Type B pancreatic cell (in vitro differentiated cells): ENCODE measurements around the gene COL11A1. TPM values are rescaled to one million over a fixed set of nuclear protein-coding genes. Genes with fewer than 3 reads are reported as not detected.
"Not testable (repeated sequence)": the region's sequence is repeated elsewhere in the genome, so short reads cannot be mapped to it uniquely, and the experiment has no call there.

Experiments used
- DNase-seq: peaks from one replicate; pipeline ENCODE4 v3.0.0; 2021; ENCODE audit warnings: mixed read lengths; ENCODE audit not compliant: unreplicated experiment; ENCODE audit errors: extremely low spot score
- H3K27ac Mint-ChIP-seq: 2 replicates; pipeline ENCODE4 v1.8.0; 2021; ENCODE audit warnings: mild to moderate bottlenecking, mixed read lengths
- H3K27me3 Mint-ChIP-seq: 2 replicates; pipeline ENCODE4 v1.8.0; 2021; ENCODE audit warnings: mixed read lengths
- H3K36me3 Mint-ChIP-seq: 2 replicates; pipeline ENCODE4 v1.8.0; 2021; ENCODE audit warnings: mixed read lengths
- H3K4me1 Mint-ChIP-seq: one replicate; pipeline ENCODE4 v1.8.0; 2021; ENCODE audit warnings: mixed read lengths; ENCODE audit not compliant: unreplicated experiment
- H3K4me3 Mint-ChIP-seq: 2 replicates; pipeline ENCODE4 v1.8.0; 2021; ENCODE audit warnings: mild to moderate bottlenecking, mixed read lengths
- H3K9me3 Mint-ChIP-seq: 2 replicates; pipeline ENCODE4 v1.8.0; 2021; ENCODE audit warnings: mixed read lengths
- CTCF ChIP-seq: fragments of 200-600 bp; sonication (generic); conservative IDR thresholded peaks from 2 replicates; pipeline ENCODE4 v1.5.0; 2021; ENCODE audit warnings: antibody characterized with exemption, mild to moderate bottlenecking
- total RNA-seq: library from RNA; stranded (reverse); gene quantifications from 2 replicates; pipeline ENCODE4 v1.2.1, GENCODE V29; 2021; ENCODE audit warnings: low replicate concordance

COL11A1 gene
- total RNA-seq, 1 donor from 2014 or later = 58.3 TPM

DNA sequence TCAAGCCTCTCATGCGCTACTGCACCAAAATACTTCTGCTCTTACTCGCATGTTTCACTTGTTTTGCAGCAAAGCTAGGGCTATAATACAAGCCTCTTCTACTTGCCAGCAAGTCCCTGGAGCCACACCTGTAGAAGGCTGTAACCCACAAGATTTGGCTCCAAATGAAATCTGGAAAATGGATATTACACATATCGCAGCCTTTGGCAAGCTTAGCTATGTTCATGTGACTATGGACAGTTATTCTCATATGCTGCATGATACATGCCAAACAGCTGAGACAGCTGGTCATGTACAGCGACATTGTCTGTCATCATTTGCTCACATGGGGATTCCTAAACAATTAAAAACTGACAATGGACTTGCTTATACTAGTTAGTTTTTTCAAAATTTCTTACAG, 270.3 kb downstream of the COL11A1 start:
- H3K9me3 Mint-ChIP-seq = peaks cover 5% of the 10 kb centered on the region
- H3K4me3 Mint-ChIP-seq = no peak overlapping the region
- H3K27me3 Mint-ChIP-seq = no peaks in the 10 kb centered on the region
- TF ChIP-seq CTCF = no peak
- peak overlapping the region; percentile 21 for H3K27ac Mint-ChIP-seq
- DNase-seq = no peak
- no peaks in the 10 kb centered on the region for H3K36me3 Mint-ChIP-seq
- no peaks in the 10 kb centered on the region for H3K4me1 Mint-ChIP-seq

- no peak for DNase-seq
- peaks cover 5% of the 10 kb centered on the region for H3K9me3 Mint-ChIP-seq
- no peak overlapping the region for H3K4me3 Mint-ChIP-seq
- H3K4me1 Mint-ChIP-seq = no peaks in the 10 kb centered on the region
- H3K27ac Mint-ChIP-seq = peak overlapping the region; percentile 21
- H3K27me3 Mint-ChIP-seq = no peaks in the 10 kb centered on the region
- TF ChIP-seq CTCF = no peak
- H3K36me3 Mint-ChIP-seq = no peaks in the 10 kb centered on the region
Measured at GRCh38 chr1:102837551-102837950, 270.8 kb downstream of the COL11A1 start.

- Mint-ChIP-seq H3K9me3 (peaks cover 5% of the 10 kb centered on the region), H3K4me3 (no peak overlapping the region), H3K27ac (peak overlapping the region; percentile 7), H3K4me1 (no peaks in the 10 kb centered on the region), H3K36me3 (no peaks in the 10 kb centered on the region), H3K27me3 (no peaks in the 10 kb centered on the region)
- no peak for DNase-seq
- no peak for TF ChIP-seq CTCF
Measured at GRCh38 chr1:102836991-102837390, 271.3 kb downstream of the COL11A1 start.

DNA sequence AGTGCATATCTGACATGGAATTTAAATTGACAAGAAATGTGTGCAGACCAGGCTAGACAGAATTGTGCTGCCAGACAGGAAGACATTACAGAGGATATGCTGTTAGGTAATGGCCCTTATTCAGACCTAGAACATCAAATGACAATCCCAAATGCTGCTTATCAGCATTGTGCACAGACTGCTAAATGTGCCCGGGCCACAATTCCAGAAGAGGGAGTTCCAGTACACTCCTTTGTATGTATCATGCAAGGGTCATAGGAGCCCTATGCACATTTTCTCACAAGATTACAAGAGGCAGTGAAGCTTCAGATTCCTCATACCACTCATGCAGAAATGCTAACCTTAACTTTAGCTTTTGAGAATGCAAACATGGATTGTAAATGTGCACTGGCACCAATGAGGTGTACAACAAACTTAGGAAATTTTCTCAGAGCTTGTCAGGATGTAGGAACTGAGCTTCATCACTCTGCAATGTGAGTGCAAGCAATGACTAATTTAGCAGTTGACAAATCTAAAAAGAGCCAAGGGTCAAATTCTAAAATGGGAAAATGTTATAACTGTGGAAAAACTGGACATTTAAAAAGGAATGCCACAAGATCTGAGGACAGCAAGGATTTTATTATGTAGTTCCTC, 273.5 kb downstream of the COL11A1 start:
- no peak for DNase-seq
- Mint-ChIP-seq H3K27ac (peak overlapping the region; percentile 79), H3K9me3 (peaks cover 5% of the 10 kb centered on the region), H3K4me3 (peak overlapping the region; percentile 18), H3K4me1 (no peaks in the 10 kb centered on the region), H3K27me3 (no peaks in the 10 kb centered on the region), H3K36me3 (no peaks in the 10 kb centered on the region)
- TF ChIP-seq CTCF = no peak

DNA sequence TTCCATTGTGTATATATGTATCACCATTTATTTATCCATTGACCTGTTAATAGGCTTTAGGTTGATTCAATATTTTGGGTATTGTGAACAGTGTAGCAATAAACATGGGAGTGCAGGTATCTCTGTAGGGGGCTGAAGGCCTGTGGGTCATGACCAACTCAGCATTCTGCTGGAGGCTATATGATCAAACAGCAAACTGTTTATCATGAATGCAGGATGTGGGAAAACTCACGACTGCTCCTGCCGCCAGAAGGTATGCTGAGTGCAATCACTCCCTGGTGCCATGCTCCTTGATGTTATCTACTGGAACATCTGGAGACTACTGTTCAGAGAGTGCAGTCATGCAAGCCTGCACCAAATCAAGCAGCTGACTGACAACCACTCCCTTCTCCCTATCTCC, 275.2 kb downstream of the COL11A1 start:
- no peak overlapping the region for H3K4me3 Mint-ChIP-seq
- TF ChIP-seq CTCF = no peak

DNA sequence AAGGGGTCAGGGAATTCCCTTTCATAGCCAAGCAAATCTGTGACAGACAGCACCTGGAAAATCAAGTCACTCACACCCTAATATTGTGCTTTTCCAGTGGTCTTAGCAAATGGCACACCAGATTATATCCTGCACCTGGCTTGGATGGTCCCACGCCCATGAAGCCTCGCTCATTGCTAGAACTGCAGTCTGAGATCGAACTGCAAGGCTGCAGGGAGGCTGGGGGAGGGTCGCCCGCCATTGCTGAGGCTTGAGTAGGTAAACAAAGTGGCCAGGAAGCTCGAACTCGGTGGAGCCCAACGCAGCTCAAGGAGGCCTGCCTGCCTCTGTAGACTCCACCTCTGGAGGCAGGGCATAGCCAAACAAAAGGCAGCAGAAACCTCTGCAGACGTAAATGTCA, 281.6 kb downstream of the COL11A1 start:
- not testable (repeated sequence) for H3K4me3 Mint-ChIP-seq, DNase-seq, H3K27me3 Mint-ChIP-seq, H3K4me1 Mint-ChIP-seq, H3K27ac Mint-ChIP-seq, H3K36me3 Mint-ChIP-seq, H3K9me3 Mint-ChIP-seq

More for the DNA sequence above, 275.2 kb downstream of the COL11A1 start:
- no peaks in the 10 kb centered on the region for H3K36me3 Mint-ChIP-seq
- H3K27me3 Mint-ChIP-seq = no peaks in the 10 kb centered on the region
- H3K27ac Mint-ChIP-seq = no peak overlapping the region
- H3K9me3 Mint-ChIP-seq = peaks cover 5% of the 10 kb centered on the region
- no peak for DNase-seq
- H3K4me1 Mint-ChIP-seq = no peaks in the 10 kb centered on the region
